H9 (cell line): ENCODE measurements around the gene SEMA3G. TPM values are rescaled to one million over a fixed set of nuclear protein-coding genes. Genes with fewer than 3 reads are reported as not detected.

ENCODE experiments used
- DNase-seq: peaks from one replicate; pipeline ENCODE4 v3.0.0-alpha.2; 2017
- H2AFZ ChIP-seq: one replicate; pipeline ENCODE4 v1.6.1; 2013; ENCODE audit warnings: mild to moderate bottlenecking, low read length, control low read depth, moderate library complexity
- H2AK5ac ChIP-seq: 2 replicates; pipeline ENCODE4 v1.6.1; 2013; ENCODE audit warnings: low read length, control low read depth, mixed read lengths; ENCODE audit not compliant: insufficient read length
- H2BK120ac ChIP-seq: one replicate; pipeline ENCODE4 v1.6.1; 2013; ENCODE audit warnings: low read depth, mild to moderate bottlenecking, low read length, control low read depth, inconsistent platforms; ENCODE audit not compliant: poor library complexity, severe bottlenecking
- H2BK12ac ChIP-seq: 2 replicates; pipeline ENCODE4 v1.6.1; 2013; ENCODE audit warnings: low read length, control low read depth, mixed read lengths, low read depth; ENCODE audit not compliant: insufficient read length
- H2BK15ac ChIP-seq: 2 replicates; pipeline ENCODE4 v1.6.1; 2013; ENCODE audit warnings: low read depth, low read length, control low read depth
- H2BK20ac ChIP-seq: one replicate; pipeline ENCODE4 v1.6.1; 2013; ENCODE audit warnings: low read depth, mild to moderate bottlenecking, low read length, control low read depth, inconsistent platforms; ENCODE audit not compliant: poor library complexity, severe bottlenecking
- H2BK5ac ChIP-seq: 2 replicates; pipeline ENCODE4 v1.6.1; 2013; ENCODE audit warnings: low read length, control low read depth, mixed read lengths; ENCODE audit not compliant: insufficient read length
- H3K14ac ChIP-seq: 2 replicates; pipeline ENCODE4 v1.6.1; 2013; ENCODE audit warnings: low read length, control low read depth; ENCODE audit not compliant: insufficient read depth
- H3K18ac ChIP-seq: 2 replicates; pipeline ENCODE4 v1.6.1; 2013; ENCODE audit warnings: low read depth, mild to moderate bottlenecking, mixed read lengths, low read length, control low read depth; ENCODE audit not compliant: insufficient read length
- H3K23ac ChIP-seq: 2 replicates; pipeline ENCODE4 v1.6.1; 2013; ENCODE audit warnings: low read length, control low read depth, mixed read lengths, low read depth; ENCODE audit not compliant: insufficient read length
- H3K23me2 ChIP-seq: 2 replicates; pipeline ENCODE4 v1.6.1; 2013; ENCODE audit warnings: low read depth, mild to moderate bottlenecking, mixed read lengths, low read length, control low read depth; ENCODE audit not compliant: insufficient read length, poor library complexity, severe bottlenecking
- H3K27ac ChIP-seq: 2 replicates; pipeline ENCODE4 v1.5.1; 2013; ENCODE audit warnings: low read length, control low read depth, mixed read lengths, low read depth; ENCODE audit not compliant: insufficient read length
- H3K27me3 ChIP-seq: 2 replicates; pipeline ENCODE4 v1.6.1; 2013; ENCODE audit warnings: low read length, control low read depth, inconsistent platforms; ENCODE audit not compliant: insufficient read depth
- H3K4ac ChIP-seq: 2 replicates; pipeline ENCODE4 v1.6.1; 2013; ENCODE audit warnings: low read depth, mild to moderate bottlenecking, control low read depth, inconsistent platforms, low read length, moderate library complexity
- H3K4me1 ChIP-seq: 2 replicates; pipeline ENCODE4 v1.6.1; 2013; ENCODE audit warnings: low read length, control low read depth, inconsistent platforms; ENCODE audit not compliant: insufficient read depth
- H3K4me2 ChIP-seq: 2 replicates; pipeline ENCODE4 v1.6.1; 2013; ENCODE audit warnings: low read length, control low read depth, mixed read lengths; ENCODE audit not compliant: insufficient read length, insufficient read depth
- H3K56ac ChIP-seq: 2 replicates; pipeline ENCODE4 v1.6.1; 2013; ENCODE audit warnings: low read depth, mild to moderate bottlenecking, mixed read lengths, low read length, control low read depth; ENCODE audit not compliant: insufficient read length
- H3K79me1 ChIP-seq: 2 replicates; pipeline ENCODE4 v1.6.1; 2013; ENCODE audit warnings: low read depth, mild to moderate bottlenecking, moderate library complexity, low read length, control low read depth, inconsistent platforms; ENCODE audit not compliant: insufficient read depth, poor library complexity, severe bottlenecking
- H3K79me2 ChIP-seq: 2 replicates; pipeline ENCODE4 v1.6.1; 2013; ENCODE audit warnings: low read length, control low read depth, inconsistent platforms; ENCODE audit not compliant: insufficient read depth
- H3K9ac ChIP-seq: 2 replicates; pipeline ENCODE4 v1.6.1; 2013; ENCODE audit warnings: low read length, control low read depth, mixed read lengths; ENCODE audit not compliant: insufficient read length; ENCODE audit errors: extremely low read depth
- H3K9me3 ChIP-seq: one replicate; pipeline ENCODE4 v1.6.1; 2013; ENCODE audit warnings: low read depth, low read length, inconsistent platforms; ENCODE audit not compliant: control insufficient read depth
- H3T11ph ChIP-seq: one replicate; pipeline ENCODE4 v1.6.1; 2013; ENCODE audit warnings: mild to moderate bottlenecking, low read length, control low read depth, inconsistent platforms
- H4K20me1 ChIP-seq: one replicate; pipeline ENCODE4 v1.6.1; 2013; ENCODE audit not compliant: control insufficient read depth, insufficient read length, insufficient read depth
- H4K5ac ChIP-seq: 2 replicates; pipeline ENCODE4 v1.6.1; 2013; ENCODE audit warnings: low read depth, mild to moderate bottlenecking, mixed read lengths, low read length, control low read depth; ENCODE audit not compliant: insufficient read length
- H4K8ac ChIP-seq: replicated peaks from 2 replicates; pipeline ENCODE4 v1.6.1; 2013; ENCODE audit warnings: low read length, control low read depth, mixed read lengths, low read depth; ENCODE audit not compliant: insufficient read length
- H4K91ac ChIP-seq: 2 replicates; pipeline ENCODE4 v1.6.1; 2013; ENCODE audit warnings: low read depth, mild to moderate bottlenecking, moderate library complexity, mixed read lengths, low read length, control low read depth; ENCODE audit not compliant: insufficient read length
- H3K27ac Mint-ChIP-seq, 3 experiments: 2 replicates in 2 of 3; 3 replicates in 1 of 3; pipeline ENCODE4 v1.8.0; 2020 to 2021; ENCODE audit warnings: mixed read lengths in 3 of 3, mild to moderate bottlenecking in 1 of 3, moderate library complexity in 1 of 3
- H3K27me3 Mint-ChIP-seq: 2 replicates; pipeline ENCODE4 v1.8.0; 2021; ENCODE audit warnings: low read depth, mild to moderate bottlenecking, moderate library complexity, mixed read lengths
- H3K36me3 Mint-ChIP-seq, 3 experiments: 2 replicates in 2 of 3; 3 replicates in 1 of 3; pipeline ENCODE4 v1.8.0; 2020 to 2021; ENCODE audit warnings: low read depth in 3 of 3, mixed read lengths in 3 of 3; ENCODE audit not compliant: insufficient read depth in 1 of 3
- H3K4me1 Mint-ChIP-seq, 2 experiments: 2 replicates each; pipeline ENCODE4 v1.8.0; 2020; ENCODE audit warnings: mixed read lengths in 2 of 2
- H3K4me3 Mint-ChIP-seq, 2 experiments: 2 replicates in 1 of 2; 3 replicates in 1 of 2; pipeline ENCODE4 v1.8.0; 2020 to 2021; ENCODE audit warnings: mild to moderate bottlenecking in 2 of 2, mixed read lengths in 2 of 2, moderate library complexity in 1 of 2
- H3K9me3 Mint-ChIP-seq, 2 experiments: 2 replicates in 1 of 2; 3 replicates in 1 of 2; pipeline ENCODE4 v1.8.0; 2020; ENCODE audit warnings: mild to moderate bottlenecking in 2 of 2, mixed read lengths in 2 of 2, moderate library complexity in 1 of 2
- CTCF ChIP-seq: fragments of 200-600 bp; sonication (generic); conservative IDR thresholded peaks from 3 replicates; pipeline ENCODE4 v1.8.0; 2021; ENCODE audit warnings: antibody characterized with exemption, mild to moderate bottlenecking
- WGBS: extraction: QIAGEN DNeasy Blood & Tissue Kit; methylation state at CpG from one replicate; pipeline ENCODE4 v1.1.7; 2013; ENCODE audit warnings: missing lambda C conversion rate, low lambda C conversion rate, mixed read lengths; ENCODE audit not compliant: insufficient read length; ENCODE audit errors: extremely low coverage; 5-methylcytosine and 5-hydroxymethylcytosine counted together
- total RNA-seq: library from RNA; stranded (reverse); gene quantifications from 2 replicates; pipeline ENCODE4 v1.2.1, GENCODE V29; 2021

The SEMA3G gene
- total RNA-seq, 1 experiment from 2014 or later = 2.4 TPM

DNA sequence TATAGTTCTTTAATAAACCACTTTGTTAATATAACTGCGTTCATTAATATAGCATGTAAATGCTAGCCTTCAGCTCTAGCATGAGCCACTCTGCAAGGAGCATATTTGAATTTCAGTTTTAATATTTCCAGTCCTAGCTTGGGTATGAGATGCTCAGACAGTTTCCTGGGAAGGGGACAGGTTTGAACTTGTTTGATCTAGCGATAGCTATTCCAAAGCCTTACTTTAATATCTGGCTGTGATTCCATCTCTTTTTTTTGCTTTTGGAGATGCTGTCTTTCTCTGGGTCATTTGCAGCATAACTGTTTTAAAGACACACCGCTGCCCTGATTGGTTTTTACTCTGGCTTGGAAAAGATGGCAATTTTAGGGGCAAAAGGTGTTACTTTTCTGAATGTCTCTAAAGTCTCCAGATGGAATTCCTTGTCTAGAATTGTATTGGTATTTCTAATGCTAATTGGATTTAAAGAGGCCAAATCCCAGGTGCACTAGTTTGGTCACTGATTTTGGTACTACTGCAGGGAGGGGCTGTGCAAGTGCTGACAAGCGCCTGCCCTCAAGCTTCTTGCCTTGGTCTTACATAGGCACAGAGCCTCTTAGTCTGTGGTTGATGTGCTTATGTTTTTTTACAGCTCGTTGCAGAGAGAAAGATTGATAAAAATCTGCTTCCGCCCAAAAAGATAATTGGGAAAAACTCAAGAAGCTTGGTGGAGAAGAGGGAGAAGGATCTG is 13.3 kb upstream of the SEMA3G start:
- Mint-ChIP-seq H3K36me3 (peaks cover 29 to 56% (median 51%) of the 10 kb centered on the region in 3 experiments), H3K9me3 (no peaks in the 10 kb centered on the region), H3K4me3 (no peak overlapping the region; a peak in 1 of 5 replicates), H3K27ac (peak overlapping the region in 2 of 3 experiments; percentile 29 to 34; a peak in 2 of 7 replicates), H3K27me3 (no peaks in the 10 kb centered on the region; the same call in 1 of the 2 replicates), H3K4me1 (peaks cover 29 to 43% of the 10 kb centered on the region in 2 experiments)
- DNase-seq = no peak
- Histone ChIP-seq H3K56ac (no peak overlapping the region), H4K20me1 (no peaks in the 10 kb centered on the region), H3K4ac (no peak overlapping the region), H3K9me3 (no peaks in the 10 kb centered on the region), H3K4me1 (no peaks in the 10 kb centered on the region; the same call in 1 of the 2 replicates), H3K23ac (no peak overlapping the region), H4K91ac (no peak overlapping the region), H2BK120ac (no peak overlapping the region), H3K27ac (no peak overlapping the region), H2AFZ (no peak overlapping the region), H3K14ac (no peak overlapping the region), H4K8ac (no peak overlapping the region), H2AK5ac (no peak overlapping the region), H3K27me3 (no peaks in the 10 kb centered on the region), H3K79me1 (peaks cover 5% of the 10 kb centered on the region), H2BK15ac (no peak overlapping the region), H3K23me2 (peaks cover 4% of the 10 kb centered on the region), H2BK20ac (no peak overlapping the region), H2BK5ac (no peak overlapping the region), H3K4me2 (no peak overlapping the region), H2BK12ac (no peak overlapping the region), H4K5ac (no peak overlapping the region), H3T11ph (no peak overlapping the region), H3K79me2 (peaks cover 4% of the 10 kb centered on the region; the same call in 1 of the 2 replicates), H3K9ac (no peak overlapping the region), H3K18ac (no peak overlapping the region)
- no CpG with 5 or more reads among the region's 6 CpGs for whole genome bisulfite sequencing
- no peak for TF ChIP-seq CTCF
